GM21737 (cell line): ENCODE results near the gene CDC42BPB.

ENCODE experiments used
- ATAC-seq: cut with Tn5 transposase; IDR thresholded peaks from one replicate; pipeline ENCODE4 v1.9.1; 2021; ENCODE audit warnings: mild to moderate bottlenecking, moderate library complexity; ENCODE audit not compliant: unreplicated experiment

The CDC42BPB gene

DNA sequence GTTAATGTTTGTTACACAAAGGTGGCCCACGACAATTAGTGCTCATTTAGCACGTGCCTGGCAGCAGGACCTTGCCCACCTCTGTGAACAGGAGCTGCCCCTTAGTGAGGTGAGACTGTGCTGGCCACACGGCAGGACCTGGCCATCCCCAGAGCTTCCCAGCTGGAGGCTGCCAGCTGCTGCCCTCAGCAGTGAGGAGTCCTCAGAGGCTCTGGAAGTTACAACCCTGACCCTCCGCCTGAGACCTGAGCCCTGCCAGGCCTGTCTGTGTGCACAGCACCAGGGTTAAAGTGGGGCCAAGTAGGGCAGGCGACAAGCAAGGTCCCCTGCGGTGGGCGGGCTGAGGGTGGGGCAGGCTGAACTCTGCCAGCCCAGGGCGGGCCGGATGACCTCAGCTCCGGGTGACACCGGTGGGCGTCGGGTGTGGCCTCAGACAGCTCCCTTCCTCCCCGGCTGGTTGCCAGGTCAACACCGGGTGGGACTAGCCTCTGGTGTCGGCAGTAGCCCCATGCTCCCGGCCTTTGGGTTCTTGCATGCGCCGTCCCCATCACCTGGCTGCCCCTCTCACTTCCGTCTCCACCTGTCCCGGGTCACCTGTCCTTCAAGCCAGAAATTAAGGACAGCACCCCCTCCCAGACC is 17.5 kb upstream of the CDC42BPB start:
- ATAC-seq, result no peak

- ATAC-seq, result no peak
Observed at GRCh38 chr14:103073876-103074728, 16.8 kb upstream of the CDC42BPB start.

GRCh38 chr14:103073367-103073875 is 16.1 kb upstream of the CDC42BPB start:
- ATAC-seq, result no peak

GRCh38 chr14:103072595-103073366 is 15.4 kb upstream of the CDC42BPB start:
- ATAC-seq, result no peak

DNA sequence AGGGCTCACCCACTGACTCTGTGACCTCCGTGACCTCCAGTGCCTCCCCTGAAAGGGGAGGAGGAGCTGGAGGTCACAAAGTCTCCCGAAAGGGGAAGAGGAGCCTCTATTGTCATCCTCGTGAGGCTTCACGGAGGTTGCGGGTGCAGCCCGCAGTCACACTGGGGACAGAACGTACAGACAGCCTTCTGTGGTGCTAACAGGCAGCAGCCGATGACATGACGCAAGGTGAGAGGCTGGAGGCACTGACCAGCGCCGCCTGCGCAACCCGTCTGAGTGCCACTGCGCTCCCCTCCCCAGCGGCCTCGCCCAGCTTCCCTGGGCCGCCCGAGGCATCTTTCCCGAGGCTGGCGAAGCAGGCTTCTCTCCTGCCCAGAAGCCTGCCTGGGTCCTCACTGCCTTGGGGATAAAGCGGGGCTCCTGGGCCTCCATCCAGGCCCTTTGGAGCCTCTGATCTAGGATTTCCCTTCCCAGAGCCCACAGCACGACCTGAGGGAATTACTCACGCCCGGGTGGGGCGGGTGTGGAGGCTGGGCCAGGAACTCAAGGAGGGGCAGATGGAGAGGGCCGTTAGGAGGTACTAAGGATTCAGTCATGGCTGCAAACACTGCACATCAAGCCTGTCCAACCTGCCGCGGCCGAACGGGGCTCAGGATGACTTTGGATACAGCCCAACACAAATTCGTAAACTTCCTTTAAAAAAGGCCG is 14.3 kb upstream of the CDC42BPB start:
- ATAC-seq, result no peak

GRCh38 chr14:103070971-103071542 is 13.7 kb upstream of the CDC42BPB start:
- no peak for ATAC-seq

GRCh38 chr14:103070263-103070885 is 13.0 kb upstream of the CDC42BPB start:
- ATAC-seq, result no peak

DNA sequence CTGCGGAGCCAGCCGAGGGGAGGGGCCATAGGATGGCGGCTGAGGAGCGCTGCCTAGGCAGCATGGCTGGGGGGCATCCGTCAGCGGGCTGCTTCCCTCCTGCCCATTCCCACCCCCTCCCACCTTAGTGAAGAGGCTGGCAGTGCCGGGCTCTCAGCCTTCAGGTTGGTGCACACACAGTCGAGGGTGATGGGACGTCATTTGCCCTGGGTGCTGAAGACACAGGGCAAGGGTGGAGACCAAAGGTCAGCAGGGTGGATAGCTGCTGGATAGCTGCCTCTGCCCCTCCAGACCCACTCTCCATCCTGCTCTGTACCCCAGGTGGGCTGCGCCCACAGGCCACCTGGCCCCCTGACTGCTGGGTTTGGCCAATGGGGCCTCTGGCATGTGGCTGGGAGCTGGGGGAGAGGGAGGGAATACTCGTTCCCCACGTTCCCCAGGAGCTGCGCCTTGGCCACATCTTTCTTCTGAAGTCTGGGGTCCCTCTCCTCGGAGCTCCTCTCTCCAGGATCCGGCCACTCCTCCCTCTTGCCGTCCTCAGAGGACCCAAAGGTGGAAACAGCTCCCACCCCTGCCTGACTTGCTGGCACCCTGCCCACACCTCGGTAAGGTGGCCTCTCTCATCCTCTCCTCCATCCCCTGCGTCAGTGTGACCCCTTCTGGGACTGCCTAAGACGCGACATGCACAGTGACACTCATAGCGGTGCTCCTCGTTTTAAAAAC is 11.2 kb upstream of the CDC42BPB start:
- ATAC-seq, result no peak

- ATAC-seq, result no peak
Observed at GRCh38 chr14:103067231-103067954, 10.0 kb upstream of the CDC42BPB start.

DNA sequence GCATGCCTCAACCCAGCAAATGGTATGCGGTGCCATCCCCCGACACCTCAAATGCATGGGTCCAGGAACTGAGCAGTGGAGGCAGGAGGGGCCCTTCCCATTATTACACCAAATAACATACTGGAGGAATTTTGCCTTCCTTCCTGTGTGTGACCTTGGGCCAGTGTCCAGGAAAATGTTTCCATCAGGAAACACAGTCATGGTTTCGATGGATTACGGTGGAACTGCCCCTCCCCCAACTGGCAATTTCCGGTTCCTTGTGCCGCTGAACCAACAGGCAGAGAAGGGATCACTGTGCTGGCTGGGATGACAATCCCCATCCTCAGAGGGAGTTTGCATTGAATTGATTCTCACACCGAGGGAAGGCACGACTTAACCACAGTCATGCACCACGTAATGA is 9.1 kb upstream of the CDC42BPB start:
- no peak for ATAC-seq

DNA sequence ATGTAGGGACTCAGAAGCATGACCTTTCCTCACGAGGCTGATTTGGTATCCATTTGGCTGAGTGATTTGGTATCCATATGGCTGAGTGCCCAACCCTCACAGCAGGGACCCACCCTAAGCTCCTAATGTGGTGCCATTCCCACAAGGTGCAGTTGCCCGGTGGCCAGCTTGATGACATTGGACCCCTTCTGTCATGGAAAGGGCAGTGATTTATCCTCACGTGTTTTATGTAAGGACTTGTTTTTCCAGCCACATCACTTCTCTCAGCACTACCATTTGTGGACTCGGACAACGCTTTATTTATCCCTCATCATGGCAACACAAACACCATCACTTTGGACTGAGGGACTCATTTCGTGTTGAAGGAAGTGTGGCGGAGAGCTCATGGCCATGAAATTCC is 8.5 kb upstream of the CDC42BPB start:
- ATAC-seq, result no peak

DNA sequence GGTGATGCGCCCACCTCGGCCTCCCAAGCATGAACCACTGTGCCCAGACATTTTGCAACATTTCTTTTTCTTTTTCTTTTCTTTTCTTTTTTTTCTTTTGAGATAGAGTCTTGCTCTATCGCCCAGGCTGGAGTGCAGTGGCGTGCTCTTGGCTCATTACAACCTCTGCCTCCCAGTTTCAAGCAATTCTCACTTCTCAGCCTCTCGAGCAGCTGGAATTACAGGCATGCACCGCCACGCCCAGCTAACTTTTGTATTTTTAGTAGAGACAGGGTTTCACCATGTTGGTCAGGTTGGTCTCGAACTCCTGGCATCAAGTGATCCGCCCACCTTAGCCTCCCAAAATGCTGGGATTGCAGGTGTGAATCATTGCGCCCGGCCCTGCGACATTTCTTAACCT is 7.6 kb upstream of the CDC42BPB start:
- ATAC-seq, result no peak

GRCh38 chr14:103064436-103064835 is 7.1 kb upstream of the CDC42BPB start:
- ATAC-seq, result no peak

DNA sequence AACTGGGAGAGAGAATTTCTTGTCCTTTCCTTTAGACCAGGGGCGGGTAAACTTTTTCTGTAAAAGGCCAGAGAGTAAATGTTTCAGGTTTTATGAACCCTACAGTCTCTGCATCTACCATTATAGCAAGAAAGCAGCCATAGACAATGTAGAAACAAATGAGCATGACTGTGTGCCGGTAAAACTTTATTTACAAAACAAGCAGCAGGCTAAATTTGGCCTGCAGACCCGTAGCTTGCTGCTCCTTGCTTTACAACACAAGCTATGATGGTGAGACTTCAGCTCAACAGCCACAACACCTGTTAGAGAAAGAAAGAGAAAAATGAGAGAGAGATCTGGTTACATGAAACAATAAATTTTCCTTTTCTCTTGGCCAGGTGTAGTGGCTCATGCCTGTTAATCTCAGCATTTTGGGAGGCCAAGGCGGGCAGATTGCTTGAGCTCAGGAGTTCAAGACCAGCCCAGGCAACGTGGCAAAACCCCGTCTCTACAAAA is 4.2 kb upstream of the CDC42BPB start:
- no peak for ATAC-seq

- ATAC-seq, result no peak
Observed at GRCh38 chr14:103059556-103059955, 2.2 kb upstream of the CDC42BPB start.

- ATAC-seq, result no peak
Observed at GRCh38 chr14:103058164-103059055, 1.1 kb upstream of the CDC42BPB start.

- ATAC-seq, result no peak
Observed at GRCh38 chr14:103057028-103057371, 349 bp downstream of the CDC42BPB start.
